Vagina (tissue), 2 donors: Measurements from ENCODE around the gene HASPIN.

Experiments used
- POLR2A ChIP-seq, 2 donors: fragments of 450-650 bp; IDR thresholded peaks; one replicate each; pipeline ENCODE4 v1.6.1; 2017; ENCODE audit warnings: antibody characterized with exemption in 2 of 2, mild to moderate bottlenecking in 2 of 2, moderate library complexity in 2 of 2
- TF ChIP-seq, protein P1 (sequence below), 3 experiments: fragments of 450-650 bp in 2 of 3; fragments of 200-600 bp in 1 of 3; sonication (generic) in 1 of 3; IDR thresholded peaks; one replicate each; pipeline ENCODE4 v1.5.1; 2017 to 2019; ENCODE audit warnings: antibody characterized with exemption in 3 of 3, mild to moderate bottlenecking in 2 of 3, moderate library complexity in 2 of 3

DNA sequence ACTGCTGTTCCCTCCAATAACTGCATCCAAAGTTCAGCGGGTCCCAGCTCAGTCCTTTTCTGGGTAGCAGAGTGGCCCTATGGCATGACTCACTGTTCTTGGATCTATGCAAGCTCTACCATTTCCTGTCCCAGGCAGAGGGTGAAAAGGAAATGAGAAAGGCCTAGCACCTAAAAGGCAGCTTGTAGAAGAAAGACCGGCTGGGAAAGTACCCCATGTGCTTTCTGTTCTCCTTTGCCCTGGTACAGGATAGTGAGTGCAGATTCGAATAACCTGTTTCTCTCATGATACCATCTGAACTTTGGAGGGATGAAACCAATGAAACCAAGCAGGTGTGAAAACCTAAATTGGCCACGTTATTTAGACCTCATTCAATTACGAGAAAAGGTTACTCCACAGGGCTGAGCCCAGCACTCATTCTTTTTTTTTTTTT lies 12.7 kb upstream of the HASPIN start:
- TF ChIP-seq, protein P1, sequence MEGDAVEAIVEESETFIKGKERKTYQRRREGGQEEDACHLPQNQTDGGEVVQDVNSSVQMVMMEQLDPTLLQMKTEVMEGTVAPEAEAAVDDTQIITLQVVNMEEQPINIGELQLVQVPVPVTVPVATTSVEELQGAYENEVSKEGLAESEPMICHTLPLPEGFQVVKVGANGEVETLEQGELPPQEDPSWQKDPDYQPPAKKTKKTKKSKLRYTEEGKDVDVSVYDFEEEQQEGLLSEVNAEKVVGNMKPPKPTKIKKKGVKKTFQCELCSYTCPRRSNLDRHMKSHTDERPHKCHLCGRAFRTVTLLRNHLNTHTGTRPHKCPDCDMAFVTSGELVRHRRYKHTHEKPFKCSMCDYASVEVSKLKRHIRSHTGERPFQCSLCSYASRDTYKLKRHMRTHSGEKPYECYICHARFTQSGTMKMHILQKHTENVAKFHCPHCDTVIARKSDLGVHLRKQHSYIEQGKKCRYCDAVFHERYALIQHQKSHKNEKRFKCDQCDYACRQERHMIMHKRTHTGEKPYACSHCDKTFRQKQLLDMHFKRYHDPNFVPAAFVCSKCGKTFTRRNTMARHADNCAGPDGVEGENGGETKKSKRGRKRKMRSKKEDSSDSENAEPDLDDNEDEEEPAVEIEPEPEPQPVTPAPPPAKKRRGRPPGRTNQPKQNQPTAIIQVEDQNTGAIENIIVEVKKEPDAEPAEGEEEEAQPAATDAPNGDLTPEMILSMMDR (IDR thresholded peaks at IDR 0.05), result no peak
- no peak for TF ChIP-seq POLR2A (IDR thresholded peaks at IDR 0.05)
